GF-D8 (cell line): Measurements from ENCODE around the gene NT5E.
"Not testable (repeated sequence)": the region's sequence is repeated elsewhere in the genome, so short reads cannot be mapped to it uniquely, and the experiment has no call there.

Experiments used
- DNase-seq: peaks from one replicate; lab custom pipeline; 2025; lab: John Stamatoyannopoulos, UW

Gene NT5E

GRCh38 chr6:85449818-85450759 lies at the start of gene NT5E:
NT5E (plus strand) TSS chr6:85450083; CDS start chr6:85450140, 57 bp downstream.
- DNase-seq, result no peak

- no peak for DNase-seq
Observed at GRCh38 chr6:85400331-85400730, 49.6 kb upstream of the NT5E start.

- no peak for DNase-seq
Observed at GRCh38 chr6:85401186-85402021, 48.5 kb upstream of the NT5E start.

GRCh38 chr6:85402071-85402470 lies 47.8 kb upstream of the NT5E start:
- no peak for DNase-seq

GRCh38 chr6:85402922-85403321 lies 47.0 kb upstream of the NT5E start:
- DNase-seq, result no peak

GRCh38 chr6:85403331-85404015 lies 46.4 kb upstream of the NT5E start:
- DNase-seq, result no peak

- not testable (repeated sequence) for DNase-seq
Observed at GRCh38 chr6:85404016-85404563, 45.8 kb upstream of the NT5E start.

- DNase-seq, result no peak
Observed at GRCh38 chr6:85404564-85405174, 45.2 kb upstream of the NT5E start.

GRCh38 chr6:85405175-85405852 lies 44.6 kb upstream of the NT5E start:
- no peak for DNase-seq

- no peak for DNase-seq
Observed at GRCh38 chr6:85405853-85406198, 44.1 kb upstream of the NT5E start.

GRCh38 chr6:85406641-85407075 lies 43.2 kb upstream of the NT5E start:
- DNase-seq, result no peak

GRCh38 chr6:85408039-85408438 lies 41.8 kb upstream of the NT5E start:
- DNase-seq, result no peak

- no peak for DNase-seq
Observed at GRCh38 chr6:85412911-85413430, 36.9 kb upstream of the NT5E start.

GRCh38 chr6:85416049-85416448 lies 33.8 kb upstream of the NT5E start:
- DNase-seq, result no peak

- DNase-seq, result no peak
Observed at GRCh38 chr6:85416766-85417165, 33.1 kb upstream of the NT5E start.

GRCh38 chr6:85417336-85417735 lies 32.5 kb upstream of the NT5E start:
- DNase-seq, result no peak

- no peak for DNase-seq
Observed at GRCh38 chr6:85418059-85418458, 31.8 kb upstream of the NT5E start.

GRCh38 chr6:85419046-85419759 lies 30.7 kb upstream of the NT5E start:
- DNase-seq, result no peak

- DNase-seq, result no peak
Observed at GRCh38 chr6:85420551-85420950, 29.3 kb upstream of the NT5E start.

- no peak for DNase-seq
Observed at GRCh38 chr6:85421181-85421580, 28.7 kb upstream of the NT5E start.
